Transverse colon (tissue), 4 donors: Measurements from ENCODE around the gene ADAM23.

Source experiments
- EP300 ChIP-seq: sonication (generic); formaldehyde crosslinking; IDR thresholded peaks from one replicate; pipeline ENCODE4 v1.6.1; 2017; ENCODE audit warnings: antibody characterized with exemption, low read depth
- POLR2A ChIP-seq: fragments of 450-650 bp; IDR thresholded peaks from one replicate; pipeline ENCODE4 v1.6.1; 2016; ENCODE audit warnings: antibody characterized with exemption, mild to moderate bottlenecking, moderate library complexity
- POLR2AphosphoS5 ChIP-seq, 3 donors: sonication (generic); formaldehyde crosslinking; IDR thresholded peaks; one replicate each; pipeline ENCODE4 v1.6.1; 2016; ENCODE audit warnings: antibody characterized with exemption in 3 of 3
- TF ChIP-seq, protein P1 (sequence below), 5 experiments: fragments of 200-600 bp in 3 of 5; fragments of 450-650 bp in 2 of 5; sonication (generic) in 3 of 5; IDR thresholded peaks; 1 replicate in 2 of 5; 2 replicates in 3 of 5; pipeline ENCODE4 v1.5.1; 2016 to 2017; ENCODE audit warnings: antibody characterized with exemption in 5 of 5, inconsistent platforms in 3 of 5, mild to moderate bottlenecking in 2 of 5, moderate library complexity in 1 of 5

DNA sequence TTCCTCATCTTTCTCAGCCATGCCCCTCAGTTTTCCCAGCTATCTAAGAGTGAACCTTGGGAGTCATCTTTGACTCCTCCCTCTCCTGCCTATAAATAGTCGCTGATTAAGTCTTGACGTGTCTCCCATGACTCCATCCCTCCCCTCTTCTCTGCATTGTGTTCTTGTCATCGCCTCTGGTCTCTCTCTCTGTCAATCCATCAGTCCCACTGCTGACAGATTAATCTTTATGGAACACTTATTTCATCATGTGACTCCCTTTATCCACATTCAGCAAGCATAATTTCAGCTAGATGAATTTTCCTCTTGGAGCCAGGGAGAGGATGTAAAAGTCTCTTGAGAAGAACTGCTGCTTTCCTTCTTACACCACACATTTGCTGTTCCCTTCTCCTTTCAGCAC, 9.4 kb downstream of the ADAM23 start:
- TF ChIP-seq, protein P1, sequence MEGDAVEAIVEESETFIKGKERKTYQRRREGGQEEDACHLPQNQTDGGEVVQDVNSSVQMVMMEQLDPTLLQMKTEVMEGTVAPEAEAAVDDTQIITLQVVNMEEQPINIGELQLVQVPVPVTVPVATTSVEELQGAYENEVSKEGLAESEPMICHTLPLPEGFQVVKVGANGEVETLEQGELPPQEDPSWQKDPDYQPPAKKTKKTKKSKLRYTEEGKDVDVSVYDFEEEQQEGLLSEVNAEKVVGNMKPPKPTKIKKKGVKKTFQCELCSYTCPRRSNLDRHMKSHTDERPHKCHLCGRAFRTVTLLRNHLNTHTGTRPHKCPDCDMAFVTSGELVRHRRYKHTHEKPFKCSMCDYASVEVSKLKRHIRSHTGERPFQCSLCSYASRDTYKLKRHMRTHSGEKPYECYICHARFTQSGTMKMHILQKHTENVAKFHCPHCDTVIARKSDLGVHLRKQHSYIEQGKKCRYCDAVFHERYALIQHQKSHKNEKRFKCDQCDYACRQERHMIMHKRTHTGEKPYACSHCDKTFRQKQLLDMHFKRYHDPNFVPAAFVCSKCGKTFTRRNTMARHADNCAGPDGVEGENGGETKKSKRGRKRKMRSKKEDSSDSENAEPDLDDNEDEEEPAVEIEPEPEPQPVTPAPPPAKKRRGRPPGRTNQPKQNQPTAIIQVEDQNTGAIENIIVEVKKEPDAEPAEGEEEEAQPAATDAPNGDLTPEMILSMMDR (IDR thresholded peaks at IDR 0.05), result no peak
- TF ChIP-seq POLR2A (no peak), POLR2AphosphoS5 (IDR thresholded peaks at IDR 0.05) (no peak), EP300 (no peak)
